Superior temporal gyrus (tissue), 1 donor: Measurements from ENCODE around the gene IL17RD.
A peak's percentile ranks its signal among the peaks of the same experiment; 100 is the strongest.
"Not testable (repeated sequence)": the region's sequence is repeated elsewhere in the genome, so short reads cannot be mapped to it uniquely, and the experiment has no call there.

ENCODE experiments used
- DNase-seq: peaks from one replicate; pipeline ENCODE4 v3.0.0-alpha.2; 2016; ENCODE audit errors: extremely low spot score

The IL17RD gene

DNA sequence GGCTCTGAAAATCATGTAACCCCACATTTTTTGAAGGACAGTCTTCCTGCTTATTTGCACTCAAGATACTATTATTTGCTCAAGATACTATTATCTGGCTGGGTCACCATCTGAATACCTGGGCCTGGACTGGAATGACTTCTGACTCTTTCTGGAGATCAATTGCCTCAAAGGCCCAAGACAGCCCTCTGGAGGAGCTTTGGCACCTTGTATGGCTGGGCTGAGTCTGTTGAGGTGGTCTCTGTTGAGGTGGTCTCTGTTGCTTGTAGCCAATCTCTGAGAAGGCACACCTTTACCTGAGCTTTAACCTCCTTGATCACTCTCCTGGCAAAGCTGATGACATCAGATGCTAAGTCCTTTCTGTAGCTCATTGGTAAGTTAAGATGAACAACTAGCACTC, 71.7 kb downstream of the IL17RD start:
- DNase-seq, result no peak

DNA sequence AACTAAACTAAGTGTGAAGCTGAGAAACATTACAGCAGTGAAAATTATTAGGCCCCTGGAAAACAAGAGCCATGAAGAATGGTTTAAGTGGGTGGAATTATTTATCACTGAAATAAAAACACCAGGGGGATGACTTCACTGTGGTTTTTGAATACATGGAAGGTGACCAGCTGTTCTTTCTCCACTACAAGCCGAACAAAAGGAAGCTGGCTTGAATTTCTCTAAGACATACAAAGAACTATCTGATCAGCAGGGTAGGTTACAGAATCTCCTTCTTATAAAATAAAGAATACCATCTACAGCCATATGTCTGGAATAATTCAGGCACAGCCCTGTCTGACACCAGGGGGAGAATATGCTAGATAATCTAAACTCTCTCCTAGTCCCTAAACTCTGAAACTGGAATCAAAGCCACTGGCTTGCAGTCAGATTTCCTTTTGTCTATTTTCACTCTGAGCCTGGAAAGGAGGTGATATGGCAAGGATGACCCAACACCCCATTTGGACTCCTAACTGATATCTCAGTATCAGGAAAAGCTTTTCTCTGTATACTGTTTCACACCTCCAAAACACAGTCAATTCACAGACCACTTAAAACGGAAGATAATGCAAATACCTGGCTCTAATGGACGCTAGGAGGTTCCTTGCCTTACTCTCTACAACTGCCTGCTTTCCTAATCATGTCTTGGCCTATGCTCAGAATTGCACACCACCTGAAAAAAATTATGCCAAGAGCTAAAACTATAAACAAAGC, 73.5 kb downstream of the IL17RD start:
- DNase-seq, result no peak

DNA sequence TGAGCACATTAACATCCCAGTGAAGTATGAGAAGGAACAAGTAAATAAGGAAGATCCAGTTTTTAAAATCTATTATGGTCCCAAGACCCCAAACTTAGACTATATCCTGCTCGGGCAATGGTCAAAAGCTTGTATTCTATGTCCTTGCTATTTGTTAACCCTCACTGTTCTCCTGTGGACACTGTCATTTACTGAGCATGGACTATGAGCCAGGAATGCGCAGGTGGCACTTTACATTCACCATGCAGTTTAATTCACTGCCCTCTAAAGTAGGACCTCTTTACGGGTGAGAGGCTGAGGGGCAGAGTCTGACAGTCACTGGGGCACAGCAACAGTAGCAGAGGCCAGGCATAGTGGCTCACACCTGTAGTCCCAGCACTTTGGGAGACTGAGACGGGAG, 76.1 kb downstream of the IL17RD start:
- DNase-seq, result no peak

DNA sequence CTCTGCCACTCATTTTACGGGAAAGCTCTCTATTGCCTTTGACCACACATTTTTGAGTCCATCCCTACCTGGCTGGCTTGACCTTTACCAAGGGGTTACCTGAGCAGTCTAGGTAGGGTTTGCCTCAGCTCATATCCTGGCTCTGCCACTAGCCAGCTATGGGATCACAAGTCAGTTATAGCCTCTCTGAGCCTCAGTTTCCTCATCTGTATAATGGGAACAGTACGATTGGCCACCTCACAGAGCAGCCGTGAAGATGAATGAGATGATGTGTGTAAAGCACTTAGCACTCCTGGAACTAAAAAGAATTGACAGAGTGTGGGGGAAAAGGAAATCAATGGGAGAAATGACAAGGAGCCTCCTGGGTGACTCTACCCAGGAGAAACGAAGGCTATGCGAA, 76.7 kb downstream of the IL17RD start:
- no peak for DNase-seq

DNA sequence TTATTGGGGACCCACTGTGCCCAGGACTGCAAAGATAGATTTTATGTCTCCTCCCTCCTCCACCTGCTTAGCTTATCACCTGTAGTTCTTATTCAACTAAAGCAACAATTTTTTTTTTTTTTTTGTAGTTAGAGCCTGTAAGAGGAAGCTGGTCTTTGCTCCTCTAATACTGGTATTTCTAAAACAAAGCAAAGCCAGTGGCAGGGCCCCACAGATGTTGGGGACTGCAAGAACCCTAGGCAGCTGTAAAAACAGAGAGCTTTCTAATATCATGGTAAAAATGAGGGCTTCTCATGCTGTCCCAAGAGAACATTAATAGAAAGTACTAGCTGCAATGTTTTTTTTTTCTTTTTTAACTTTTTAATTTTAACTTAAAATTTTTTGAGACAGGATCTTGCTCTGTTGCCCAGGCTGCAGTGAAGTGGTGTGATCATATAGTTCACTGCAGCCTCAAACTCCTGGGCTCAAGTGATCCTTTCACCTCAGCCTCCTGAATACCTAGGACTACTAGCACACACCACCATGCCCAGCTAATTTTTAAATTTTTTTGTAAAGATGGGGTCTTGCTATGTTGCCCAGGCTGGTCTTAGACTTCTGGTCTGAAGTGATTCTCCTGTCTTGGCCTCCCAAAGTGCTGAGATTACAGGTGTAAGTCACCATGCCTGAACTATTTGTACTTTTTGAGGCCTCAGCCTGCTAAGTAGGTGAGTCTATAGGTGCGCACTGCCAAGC, 77.6 kb downstream of the IL17RD start:
- DNase-seq, result no peak

DNA sequence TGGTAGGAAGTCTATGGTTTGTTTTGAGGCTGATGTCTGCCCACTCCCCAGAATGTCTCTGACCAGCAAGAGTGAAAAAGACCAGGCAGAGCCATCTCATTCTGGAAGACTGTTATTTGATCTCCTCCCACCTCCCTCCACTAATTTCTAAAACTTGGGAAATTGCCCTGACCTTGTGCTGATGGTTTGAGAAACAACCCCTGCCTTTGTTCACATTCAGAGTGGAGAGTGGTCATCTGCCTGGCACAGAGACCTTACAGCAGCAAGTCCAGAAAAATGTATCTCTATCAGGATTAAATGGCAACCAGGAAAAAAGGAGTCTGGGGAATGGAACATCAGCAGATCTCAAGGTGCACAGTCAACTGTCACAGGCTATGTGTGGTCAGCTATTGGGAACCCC, 79.0 kb downstream of the IL17RD start:
- peak; percentile 79 for DNase-seq

DNA sequence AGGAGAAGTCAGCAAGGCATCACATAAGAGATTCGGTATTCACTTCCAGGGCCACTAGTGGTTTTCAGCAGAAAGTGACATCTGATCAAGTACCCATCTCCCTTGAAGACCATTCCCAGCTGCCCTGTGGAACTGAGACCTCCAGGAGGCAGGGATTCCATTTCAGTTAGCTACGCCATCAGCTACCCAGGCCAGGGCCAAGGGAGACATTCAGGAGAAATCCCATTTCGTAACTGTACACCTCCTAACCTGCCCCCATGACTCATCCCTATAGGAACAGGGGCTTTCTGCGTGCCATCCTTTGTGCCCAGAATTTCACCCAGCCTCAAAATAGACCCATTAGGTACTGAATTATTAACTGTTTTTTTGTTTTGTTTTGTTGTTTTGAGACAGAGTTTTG, 79.9 kb downstream of the IL17RD start:
- no peak for DNase-seq

DNA sequence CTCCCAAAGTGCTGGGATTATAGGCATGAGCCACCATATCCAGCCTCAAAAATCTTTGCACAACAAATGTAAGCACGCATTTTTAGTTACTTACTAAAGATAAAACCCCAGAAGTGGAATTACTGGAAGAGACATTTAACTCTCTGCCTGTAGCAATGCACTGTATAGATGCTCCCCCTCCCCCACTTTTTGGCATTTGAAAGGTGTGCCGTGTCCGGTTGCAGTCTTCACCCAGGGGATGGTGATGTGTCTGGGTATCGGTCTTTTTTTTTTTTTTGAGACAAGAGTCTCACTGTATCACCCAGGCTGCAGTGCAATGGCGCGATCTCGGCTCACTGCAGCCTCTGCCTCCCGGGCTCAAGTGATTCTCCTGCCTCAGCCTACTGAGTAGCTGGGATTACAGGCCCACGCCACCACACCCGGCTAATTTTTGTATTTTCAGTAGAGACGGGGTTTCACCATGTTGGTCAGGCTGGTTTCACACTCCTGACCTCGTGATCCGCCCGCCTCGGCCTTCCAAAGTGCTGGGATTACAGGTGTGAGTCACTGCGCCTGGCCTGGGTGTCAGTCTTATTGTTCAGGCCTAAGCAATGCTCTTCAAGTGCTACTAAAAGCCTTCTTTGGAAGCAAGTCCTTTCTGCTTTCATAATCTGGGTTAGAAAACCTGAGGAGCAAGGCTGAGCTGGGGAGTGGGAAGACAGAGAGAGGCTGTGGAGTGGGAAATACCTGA, 81.7 kb downstream of the IL17RD start:
- not testable (repeated sequence) for DNase-seq

DNA sequence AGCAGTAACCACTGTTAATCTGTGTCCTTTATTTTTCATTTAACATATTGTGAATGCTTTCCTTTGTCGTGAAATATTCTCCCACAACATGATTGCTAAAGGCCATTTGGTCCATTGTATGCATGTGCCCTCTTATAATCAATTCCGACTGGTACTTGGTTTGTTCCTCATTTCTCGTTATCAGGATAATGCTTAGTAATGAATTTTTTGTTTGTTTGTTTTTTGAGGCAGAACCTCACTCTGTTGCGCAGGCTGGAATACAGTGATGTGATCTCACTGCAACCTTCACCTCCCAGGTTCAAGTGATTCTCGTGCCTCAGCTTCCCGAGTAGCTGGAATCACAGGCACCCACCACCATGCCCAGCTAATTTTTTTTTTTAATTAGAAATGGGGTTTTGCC, 82.7 kb downstream of the IL17RD start:
- DNase-seq, result no peak

DNA sequence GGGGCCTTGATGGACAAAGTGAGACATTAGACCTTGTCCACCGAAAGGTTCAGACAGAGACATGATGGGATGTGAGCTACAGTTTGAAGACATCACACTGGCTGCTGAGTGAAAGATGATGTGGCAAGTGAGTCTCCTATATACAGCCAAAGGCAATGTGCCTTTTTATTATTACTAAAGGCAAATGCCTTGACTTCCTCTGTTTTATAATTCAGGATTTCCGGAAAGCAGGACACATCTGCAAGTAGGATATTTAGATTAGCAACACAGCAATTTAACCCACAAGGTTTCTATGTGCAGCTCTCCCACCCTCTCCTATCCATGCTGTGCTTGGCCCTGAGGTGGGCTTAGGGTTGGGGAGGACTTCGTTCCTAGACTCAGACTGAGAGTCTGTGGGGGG, 84.0 kb downstream of the IL17RD start:
- DNase-seq, result no peak

DNA sequence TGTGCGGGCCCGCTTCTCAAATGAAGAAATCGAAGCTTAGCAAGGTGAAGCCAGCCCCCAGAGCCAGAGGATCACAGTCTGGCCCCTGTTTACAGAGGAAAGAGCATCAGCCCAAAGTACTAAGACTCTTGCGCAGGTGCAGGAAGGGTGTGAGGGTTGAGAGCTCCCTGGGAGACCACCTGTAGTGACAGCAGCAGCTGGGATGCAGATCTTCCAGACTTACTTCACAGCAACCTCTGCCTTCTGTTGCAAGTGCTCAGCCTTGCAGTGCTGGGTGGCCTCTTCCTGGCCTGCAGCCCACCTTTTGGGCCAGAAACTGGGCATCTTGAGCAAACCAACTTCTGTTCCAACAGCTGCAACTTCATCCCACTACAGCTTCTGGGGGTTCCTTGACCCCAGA, 85.0 kb downstream of the IL17RD start:
- no peak for DNase-seq

DNA sequence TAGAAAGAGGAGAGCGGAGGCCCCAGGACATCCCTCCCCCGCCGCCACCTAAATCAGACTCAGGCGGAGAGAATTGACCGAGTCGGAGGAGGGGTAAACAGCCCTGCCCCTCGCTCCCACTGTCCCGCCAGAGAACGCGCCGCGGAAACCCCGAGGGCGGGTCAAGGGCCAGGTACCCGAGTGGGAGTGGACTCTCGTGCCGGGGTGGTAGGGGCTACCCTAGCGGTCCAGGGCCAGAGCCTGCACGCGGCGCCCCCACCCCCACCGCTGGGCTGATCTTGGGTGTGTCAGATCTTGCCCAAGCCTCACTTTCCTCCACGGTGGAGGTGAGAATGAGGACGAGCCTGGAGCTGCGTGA, 85.7 kb downstream of the IL17RD start:
- DNase-seq, result no peak

DNA sequence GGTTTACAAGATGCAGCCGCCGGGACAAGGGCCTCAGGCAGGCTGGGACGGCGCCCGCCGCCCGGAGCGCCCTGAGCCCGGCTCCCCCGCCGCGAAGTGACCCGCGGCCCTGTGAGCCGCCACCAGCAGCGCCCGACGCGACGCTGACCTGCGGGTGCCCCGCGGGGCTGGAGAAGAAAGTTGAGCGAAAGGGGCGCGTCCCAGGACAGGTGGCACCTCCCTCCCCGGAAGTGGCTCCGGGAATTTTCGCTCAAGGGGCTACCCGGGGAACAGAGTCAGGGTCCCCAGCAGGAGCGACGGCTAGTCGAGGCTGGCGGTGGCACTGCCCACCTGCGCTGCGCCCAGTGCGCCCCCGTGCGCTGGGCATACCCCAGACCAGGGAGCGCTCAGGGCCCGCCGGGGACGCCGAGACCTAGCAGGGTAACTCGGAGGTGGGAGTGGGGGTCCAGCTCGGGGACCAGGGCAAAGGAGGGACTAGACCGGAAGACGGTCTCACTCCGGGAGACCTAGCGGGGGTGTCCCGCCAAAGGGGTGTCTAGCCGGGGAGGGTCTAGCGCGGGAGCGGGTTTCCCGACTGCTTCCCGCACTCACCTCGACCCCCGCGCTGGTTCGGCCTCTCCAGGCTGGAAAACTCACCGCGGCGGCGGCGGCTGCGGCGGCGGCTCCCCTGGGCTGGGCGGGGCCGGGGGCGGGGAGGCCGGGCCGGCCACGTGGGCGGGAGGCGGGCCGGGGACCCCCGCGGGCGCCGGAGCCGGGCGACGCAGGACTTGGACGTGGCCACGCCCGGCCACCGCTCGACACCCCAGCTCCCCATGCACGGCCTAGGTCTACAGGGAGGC, 86.3 kb downstream of the IL17RD start:
- no peak for DNase-seq

DNA sequence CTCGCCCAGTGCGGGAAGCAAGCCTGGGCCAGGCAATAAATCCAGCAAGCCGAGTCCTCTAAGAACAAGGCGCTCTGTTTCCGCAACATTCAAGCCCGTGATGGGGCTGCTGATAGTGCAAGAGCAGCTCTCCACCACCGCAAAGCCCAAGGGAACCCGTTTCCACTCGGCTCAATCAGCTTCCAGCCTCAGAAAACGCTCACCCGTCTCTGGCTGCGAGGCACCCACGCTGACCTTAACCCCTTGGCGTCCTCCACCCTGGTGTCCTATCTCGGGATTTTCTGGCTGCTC, 86.9 kb downstream of the IL17RD start:
- peak; percentile 55 for DNase-seq

DNA sequence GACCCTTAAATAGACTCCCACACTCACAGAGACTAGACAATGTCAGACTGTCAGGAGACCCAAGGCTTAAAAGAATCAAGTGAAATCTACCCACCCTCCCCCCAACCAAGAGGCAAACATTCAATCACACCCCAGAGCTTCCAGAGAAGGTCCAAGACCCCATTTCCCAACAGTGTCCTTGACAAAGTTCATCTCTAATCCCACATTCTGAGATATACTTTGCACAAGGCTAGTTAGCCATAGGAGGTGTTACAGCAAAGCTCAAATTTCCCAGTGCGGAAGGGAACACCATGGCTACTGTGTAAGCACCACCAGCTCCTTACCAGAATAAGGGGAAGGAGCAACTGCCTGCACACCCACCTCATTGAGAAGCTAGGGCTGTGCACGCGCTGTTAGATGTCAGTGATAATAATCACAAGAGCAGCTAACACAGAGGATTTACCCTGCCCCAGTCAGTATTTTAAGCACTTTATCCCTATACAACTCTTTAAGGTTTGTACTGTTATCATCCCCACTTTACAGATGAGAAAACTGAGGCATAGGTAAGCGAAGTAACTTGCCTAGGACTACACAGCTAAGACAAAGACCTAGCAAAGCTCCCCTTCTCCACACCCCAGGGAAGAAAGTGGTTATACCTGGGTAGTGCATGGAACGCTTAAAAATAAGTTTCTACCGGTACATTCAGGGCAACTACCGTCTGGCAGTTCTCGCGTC, 87.4 kb downstream of the IL17RD start:
- DNase-seq, result no peak

DNA sequence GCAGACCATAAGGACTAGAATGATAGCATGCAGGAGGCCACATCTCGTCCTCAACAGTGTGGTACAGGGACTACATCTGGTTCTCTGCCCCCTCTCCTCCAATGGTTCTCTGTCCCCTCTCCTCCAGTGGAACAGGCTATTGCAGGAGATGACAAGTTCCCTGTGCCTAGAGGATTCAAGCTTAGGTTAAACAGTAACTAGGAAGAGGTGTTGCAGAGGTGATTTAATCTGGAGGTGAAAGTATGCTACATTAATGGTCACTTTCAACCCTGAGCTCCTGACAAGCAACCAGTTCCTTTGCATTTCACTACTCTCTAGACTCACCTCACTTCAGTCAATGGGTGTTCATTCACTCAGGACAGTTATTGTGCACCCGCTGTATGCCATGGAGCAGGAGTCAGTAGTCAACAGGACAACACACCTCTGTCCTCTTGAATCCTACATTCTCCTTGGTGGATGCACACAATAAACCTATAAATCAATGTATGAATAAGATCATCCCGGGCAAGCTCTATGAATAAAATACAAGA, 88.7 kb downstream of the IL17RD start:
- DNase-seq, result no peak

DNA sequence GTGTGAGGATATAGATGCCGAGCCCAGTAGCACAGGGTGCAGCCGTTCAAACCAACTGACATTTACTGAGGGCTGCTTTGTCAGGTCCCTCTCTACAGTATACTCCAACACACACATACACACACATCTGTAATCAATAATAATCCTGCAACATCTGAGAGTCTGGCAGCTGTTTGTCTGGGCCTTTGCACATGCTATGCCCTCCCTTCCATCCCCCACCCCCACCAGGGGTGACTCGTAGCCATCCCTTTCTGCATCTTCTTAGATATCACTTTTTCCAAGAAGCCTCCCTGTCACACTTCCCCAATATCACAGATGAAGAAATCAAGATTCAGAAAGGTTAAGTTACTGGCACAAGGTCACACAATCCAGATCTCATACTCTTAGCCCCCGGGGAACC, 91.0 kb downstream of the IL17RD start:
- DNase-seq, result no peak

DNA sequence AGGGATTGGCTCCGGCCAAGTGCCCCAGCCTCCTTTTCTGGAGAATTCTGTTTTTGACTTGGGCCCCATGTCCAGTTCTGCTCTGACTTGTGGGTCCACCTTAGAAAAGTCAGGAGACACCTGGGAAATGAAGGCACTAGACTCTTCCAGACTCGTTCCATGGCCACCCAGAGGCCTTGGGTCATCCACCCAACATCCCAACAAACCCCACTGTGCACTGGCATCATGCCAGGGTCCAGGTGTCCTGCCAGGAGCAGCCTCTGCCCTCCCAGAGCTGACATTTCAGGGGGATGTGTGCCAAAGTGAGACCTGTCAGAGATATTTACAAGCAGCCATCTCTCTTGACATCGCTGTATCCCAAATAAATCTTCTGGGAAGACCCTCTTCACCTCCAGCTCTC, 91.5 kb downstream of the IL17RD start:
- DNase-seq, result no peak

DNA sequence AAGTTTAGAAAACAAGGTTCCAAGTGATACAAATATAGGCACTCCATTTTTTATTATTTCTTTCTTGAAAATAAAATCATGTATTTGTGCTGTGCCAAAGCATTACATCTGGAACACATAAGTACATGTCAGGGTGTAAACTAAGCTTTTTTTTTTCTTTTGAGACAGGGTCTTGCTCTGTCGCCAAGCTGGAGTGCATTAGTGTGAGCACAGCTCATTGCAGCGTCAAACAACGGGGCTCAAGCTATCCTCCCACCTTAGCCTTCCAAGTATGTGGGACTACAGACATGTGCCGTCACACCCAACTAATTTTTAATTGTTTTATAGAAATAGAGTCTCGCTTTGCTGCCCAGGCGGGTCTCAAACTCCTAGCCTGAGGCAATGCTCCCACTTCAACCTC, 95.7 kb downstream of the IL17RD start:
- DNase-seq, result no peak

DNA sequence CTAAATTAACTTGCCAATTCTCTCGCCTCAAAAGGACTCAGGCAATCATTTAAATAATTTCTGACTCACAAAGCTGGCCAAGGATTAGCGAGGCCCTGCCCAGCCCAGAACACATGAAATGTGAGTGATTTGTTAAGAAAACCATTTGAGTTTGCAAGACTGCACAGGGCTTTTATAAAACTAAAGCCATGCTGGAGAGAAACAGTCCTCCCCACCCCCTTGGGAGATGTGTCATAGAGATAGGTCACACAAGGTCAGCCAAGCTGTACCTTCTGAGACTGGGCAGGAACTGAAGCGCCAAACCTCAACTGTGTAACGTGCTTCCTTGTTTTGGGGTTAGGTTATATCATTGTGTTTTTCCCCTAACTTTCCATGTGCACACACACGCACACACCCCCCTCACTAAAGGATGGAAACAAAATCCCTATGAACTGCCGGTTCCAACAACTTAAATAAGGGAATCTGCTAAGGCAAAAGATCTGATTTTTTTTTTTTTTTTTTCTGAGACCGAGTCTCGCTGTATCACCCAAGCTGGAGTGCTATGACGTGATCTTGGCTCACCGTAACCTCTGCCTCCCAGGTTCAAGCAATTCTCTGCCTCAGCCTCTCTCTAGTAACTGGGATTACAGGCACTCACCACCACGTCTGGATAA, 96.6 kb downstream of the IL17RD start:
- DNase-seq, result no peak

DNA sequence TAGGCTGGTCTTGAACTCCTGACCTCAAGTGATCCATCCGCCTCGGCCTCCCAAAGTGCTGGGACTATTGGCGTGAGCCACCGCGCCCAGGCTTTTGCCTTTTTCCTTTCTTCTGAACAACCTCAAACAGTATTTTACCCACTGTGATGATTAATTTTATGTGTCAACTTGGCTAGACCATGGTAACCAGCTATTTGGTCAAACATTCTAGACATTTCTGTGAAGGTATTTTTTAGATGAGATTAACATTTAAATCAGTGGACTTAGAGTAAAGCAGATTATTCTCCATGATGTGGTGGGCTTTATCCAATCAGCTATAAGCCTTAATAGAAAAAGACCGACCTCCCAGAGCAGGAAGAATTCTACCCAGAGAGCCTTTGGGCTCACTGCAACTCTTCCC, 98.7 kb downstream of the IL17RD start:
- DNase-seq, result no peak
